Adrenal gland (tissue), 12 donors: ENCODE measurements around the gene MADCAM1. TPM values are rescaled to one million over a fixed set of nuclear protein-coding genes. Genes with fewer than 3 reads are reported as not detected.

ENCODE experiments used
- DNase-seq, 7 donors: peaks; one replicate each; pipeline ENCODE4 v3.0.0-alpha.2; 2019 to 2020
- H3K27ac ChIP-seq, 5 donors: fragments of 200-600 bp; sonication (generic) in 4 of 5; 1 replicate in 3 of 5; 2 replicates in 2 of 5; pipeline versions ENCODE4 v1.5.1 to v1.8.0; 2016 to 2020; ENCODE audit warnings: mild to moderate bottlenecking in 1 of 5
- H3K27me3 ChIP-seq: fragments of 200-600 bp; 2 replicates; pipeline ENCODE4 v1.8.0; 2021
- H3K36me3 ChIP-seq, 2 donors: fragments of 200-600 bp; replicated peaks in 1 of 2; 1 replicate in 1 of 2; 2 replicates in 1 of 2; pipeline versions ENCODE4 v1.5.1 to v1.8.0; 2018 to 2022
- H3K4me1 ChIP-seq, 2 donors: fragments of 200-600 bp; replicated peaks in 1 of 2; 1 replicate in 1 of 2; 2 replicates in 1 of 2; pipeline versions ENCODE4 v1.5.1 to v1.8.0; 2018 to 2021
- H3K4me3 ChIP-seq, 4 donors: fragments of 200-600 bp; sonication (generic) in 3 of 4; one replicate each; pipeline ENCODE4 v1.5.1; 2016 to 2018
- H3K9me3 ChIP-seq, 3 donors: fragments of 200-600 bp; sonication (generic) in 1 of 3; replicated peaks in 1 of 3; 1 replicate in 2 of 3; 2 replicates in 1 of 3; pipeline versions ENCODE4 v1.5.1 to v1.8.0; 2016 to 2021
- CTCF ChIP-seq, 6 experiments: fragments of 450-650 bp in 4 of 6; fragments of 200-600 bp in 2 of 6; sonication (generic) in 1 of 6; IDR thresholded peaks; 1 replicate in 5 of 6; 2 replicates in 1 of 6; pipeline versions ENCODE4 v1.5.1 to v1.8.0; 2016 to 2021; ENCODE audit warnings: antibody characterized with exemption in 6 of 6, mild to moderate bottlenecking in 2 of 6, moderate library complexity in 1 of 6
- POLR2A ChIP-seq, 2 donors: fragments of 450-650 bp; IDR thresholded peaks; one replicate each; pipeline ENCODE4 v1.6.1; 2017; ENCODE audit warnings: antibody characterized with exemption in 2 of 2, mild to moderate bottlenecking in 2 of 2, moderate library complexity in 1 of 2
- WGBS, 4 donors: extraction: QIAGEN DNeasy Blood & Tissue Kit in 2 of 4; methylation state at CpG; one replicate each; pipeline versions ENCODE4 v1.1.5 to v1.1.7; 2013 to 2017; 5-methylcytosine and 5-hydroxymethylcytosine counted together
- intact Hi-C, 2 donors: fragments of 100-400 bp; cut with DNase I; formaldehyde crosslinking; loops; one replicate each; pipeline versions ENCODE4 v1.14.1 to v1.15.0; 2022 to 2023
- polyA plus RNA-seq, 3 donors: library from polyadenylated mRNA; stranded (reverse); fragments of 200-250 nt in 2 of 3; fragments of 350-450 nt in 1 of 3; fragmentation: Illumina TruSeq in 1 of 3; extraction: RNeasy Lipid Tissue Mini Kit (QIAGEN cat#74804) in 1 of 3; gene quantifications; one replicate each; pipeline ENCODE4 v1.2.3, GENCODE V29; 2013 to 2014
- total RNA-seq, 9 donors: library from RNA; depleted of rRNA in 4 of 9; stranded (reverse); fragments of >200 nt in 4 of 9; fragments of 120-200 nt in 1 of 9; fragmentation: NEBNext Ultra II Directional in 1 of 9; extraction: Animal tissue kit (Norgen Biotek cat#: 25700) in 1 of 9; gene quantifications; one replicate each; pipeline versions ENCODE4 v1.1.0 to v1.2.4, GENCODE V29; 2013 to 2023
- donor health status: healthy with polysubstance abuse.
- donor health status: Bipolar disorder and iron deficiency.
- donor health status: DM: yes; HTN: yes; CAD: no.
- donor health status: DM: no; HTN: no; CAD: no.
- donor health status: DM: no; HTN: no; CAD: no.
- donor health status: DM: yes; HTN: yes; CAD: no.

MADCAM1 gene
- total and polyA plus RNA-seq, 12 donors: 0.14 to 4.8 (median 0.92) TPM; not detected in 2

DNA sequence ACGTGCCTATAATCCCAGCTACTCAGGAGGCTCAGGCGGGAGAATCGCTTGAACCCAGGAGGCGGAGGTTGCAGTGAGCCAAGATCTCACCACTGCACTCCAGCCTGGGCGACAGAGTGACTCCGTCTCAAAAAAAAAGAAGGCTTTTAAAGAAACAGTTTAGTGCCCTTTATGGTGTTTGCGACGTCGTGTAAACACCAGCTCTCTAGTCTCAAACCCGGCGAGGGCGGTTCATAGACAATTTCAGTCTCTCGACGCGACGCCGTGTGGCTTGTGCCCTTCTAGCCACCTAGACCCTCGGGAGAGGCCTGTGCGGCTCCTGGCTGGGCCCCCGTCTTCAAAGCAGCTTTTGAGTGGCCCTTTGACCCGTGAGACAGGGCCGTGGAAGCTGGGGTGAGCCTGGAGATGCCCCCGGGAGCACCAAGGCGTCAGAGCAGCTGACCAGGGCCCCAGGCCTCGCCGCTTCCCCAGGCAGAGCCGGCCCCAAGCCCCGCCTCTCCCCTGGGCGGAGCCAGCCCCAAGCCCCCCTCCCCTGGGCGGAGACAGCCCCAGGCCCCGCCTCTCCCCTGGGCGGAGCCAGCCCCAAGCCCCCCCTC is 5.0 kb upstream of the MADCAM1 start:
- Histone ChIP-seq H3K4me1 (peaks cover 1 to 11% of the 10 kb centered on the region in 2 donors), H3K9me3 (no peaks in the 10 kb centered on the region), H3K36me3 (no peaks in the 10 kb centered on the region), H3K4me3 (no peak overlapping the region), H3K27ac (peak overlapping the region in 1 of 5 donors; percentile 25), H3K27me3 (peaks cover 5% of the 10 kb centered on the region)
- intact Hi-C loops: loop anchor here in 1 of 2 donors (10.0 kb wide), 1 partner anchor 146 kb away; the partner anchor contains the start of gene MIER2
- 70 to 86% (median 78%) methylated on average over 21 to 31 of the region's 32 CpGs for WGBS, 4 donors
- DNase-seq: peak in 2 of 7 donors; percentile 23 to 58
- TF ChIP-seq CTCF (IDR thresholded peaks at IDR 0.05) (no peak), POLR2A (IDR thresholded peaks at IDR 0.05) (no peak)

DNA sequence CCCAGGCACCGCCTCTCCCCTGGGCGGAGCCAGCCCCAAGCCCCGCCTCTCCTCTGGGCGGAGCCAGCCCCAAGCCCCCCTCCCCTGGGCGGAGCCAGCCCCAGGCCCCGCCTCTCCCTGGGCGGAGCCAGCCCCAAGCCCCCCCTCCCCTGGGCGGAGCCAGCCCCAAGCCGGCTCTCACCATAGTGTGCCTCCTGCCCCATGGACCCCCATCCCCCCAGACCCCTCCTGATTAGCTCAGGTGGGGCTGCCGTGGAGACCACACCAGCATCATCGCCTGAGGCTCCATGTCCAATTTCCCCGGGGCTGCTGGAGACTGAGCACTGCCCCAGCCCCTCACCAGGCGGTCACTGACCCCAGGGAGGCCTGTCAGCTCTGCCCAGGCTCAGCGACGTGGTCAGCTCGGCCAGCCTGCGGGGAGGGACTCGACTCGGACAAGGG is 4.2 kb upstream of the MADCAM1 start:
- TF ChIP-seq CTCF (IDR thresholded peaks at IDR 0.05) (no peak), POLR2A (IDR thresholded peaks at IDR 0.05) (no peak)
- H3K27me3 ChIP-seq: peaks cover 5% of the 10 kb centered on the region
- H3K4me3 ChIP-seq: no peak overlapping the region
- WGBS, 4 donors: 54 to 77% (median 68%) methylated on average over 6 to 19 of the region's 19 CpGs
- DNase-seq: peak in 2 of 7 donors; percentile 26 to 49
- no peaks in the 10 kb centered on the region for H3K36me3 ChIP-seq
- intact Hi-C loops: loop anchor here in 1 of 2 donors (10.0 kb wide), 1 partner anchor 147 kb away; the partner anchor contains the start of gene MIER2
- no peak overlapping the region for H3K27ac ChIP-seq
- no peaks in the 10 kb centered on the region for H3K9me3 ChIP-seq
- peaks cover 2 to 12% of the 10 kb centered on the region in 2 donors for H3K4me1 ChIP-seq

- H3K27me3 ChIP-seq: peaks cover 16% of the 10 kb centered on the region
- TF ChIP-seq CTCF (IDR thresholded peaks at IDR 0.05) (no peak), POLR2A (IDR thresholded peaks at IDR 0.05) (no peak)
- no peak overlapping the region for H3K27ac ChIP-seq
- H3K36me3 ChIP-seq: no peaks in the 10 kb centered on the region
- peaks cover 2 to 18% of the 10 kb centered on the region in 2 donors for H3K4me1 ChIP-seq
- no peak overlapping the region for H3K4me3 ChIP-seq
- no peaks in the 10 kb centered on the region for H3K9me3 ChIP-seq
- 44 to 63% (median 51%) methylated on average over 15 to 23 of the region's 23 CpGs for WGBS, 4 donors
- peak in 1 of 7 donors; percentile 41 for DNase-seq
- intact Hi-C loops: loop anchor here in 1 of 2 donors (10.0 kb wide), 1 partner anchor 149 kb away; the partner anchor contains the start of gene MIER2
Observed at GRCh38 chr19:493391-494170, 2.7 kb upstream of the MADCAM1 start.
